Cardiac fibroblast (primary cell): Measurements from ENCODE around the gene CDH23.

Experiments
- DNase-seq, 2 donors: peaks; one replicate each; pipeline versions ENCODE4 v3.0.0 to v3.0.0-alpha.2; 2010; ENCODE audit warnings: low read depth in 2 of 2
- H3K4me3 ChIP-seq, 2 donors: replicated peaks in 1 of 2; 1 replicate in 1 of 2; 2 replicates in 1 of 2; pipeline ENCODE4 v1.5.1; 2011; ENCODE audit warnings: low read depth in 2 of 2, low read length in 2 of 2, mild to moderate bottlenecking in 2 of 2, moderate library complexity in 1 of 2
- CTCF ChIP-seq: IDR thresholded peaks from one replicate; pipeline ENCODE4 v1.5.1; 2011; ENCODE audit warnings: low read depth, mild to moderate bottlenecking, low read length, inconsistent platforms

The CDH23 gene

GRCh38 chr10:71483885-71484751, 87.4 kb downstream of the CDH23 start:
- no peak for TF ChIP-seq CTCF
- no peak overlapping the region for H3K4me3 ChIP-seq
- no peak for DNase-seq

- DNase-seq = peak; percentile 46 to 65
- no peak overlapping the region for H3K4me3 ChIP-seq
- TF ChIP-seq CTCF = peak; percentile 70
Measured at GRCh38 chr10:71486484-71487114, 89.9 kb downstream of the CDH23 start.

GRCh38 chr10:71487726-71488125, 91.0 kb downstream of the CDH23 start:
- H3K4me3 ChIP-seq = no peak overlapping the region
- no peak for DNase-seq
- no peak for TF ChIP-seq CTCF

GRCh38 chr10:71489077-71489476, 92.4 kb downstream of the CDH23 start:
- H3K4me3 ChIP-seq = no peak overlapping the region
- DNase-seq = no peak

GRCh38 chr10:71492872-71493271, 96.2 kb downstream of the CDH23 start:
- no peak for DNase-seq
- H3K4me3 ChIP-seq = no peak overlapping the region
- TF ChIP-seq CTCF = no peak

More at GRCh38 chr10:71489077-71489476, 92.4 kb downstream of the CDH23 start:
- TF ChIP-seq CTCF = no peak

GRCh38 chr10:71493741-71494140, 97.0 kb downstream of the CDH23 start:
- H3K4me3 ChIP-seq = no peak overlapping the region
- no peak for TF ChIP-seq CTCF
- no peak for DNase-seq
